GM19025 (cell line): ENCODE measurements around the gene TLDC2.

Source experiments
- ATAC-seq: cut with Tn5 transposase; IDR thresholded peaks from one replicate; pipeline ENCODE4 v1.9.1; 2021; ENCODE audit warnings: mild to moderate bottlenecking, low read depth, moderate library complexity; ENCODE audit not compliant: unreplicated experiment

Gene TLDC2

DNA sequence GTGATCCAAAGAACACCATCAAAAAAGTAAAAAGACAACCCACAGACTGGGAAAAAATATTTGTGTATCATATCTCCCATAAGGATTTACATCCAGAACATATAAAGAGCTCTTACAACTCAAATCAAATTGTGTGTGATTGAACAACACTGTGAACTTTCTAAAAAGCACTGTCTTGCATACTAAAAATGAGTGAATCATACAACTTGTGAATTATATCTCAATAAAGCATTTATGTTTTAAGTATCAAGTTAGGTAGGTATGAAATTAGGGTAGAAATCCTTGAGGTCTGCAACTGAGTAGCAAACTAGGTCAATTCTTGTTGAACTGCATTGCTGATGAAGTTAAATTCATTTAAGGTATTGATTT is 61.4 kb downstream of the TLDC2 start:
- ATAC-seq, result no peak

DNA sequence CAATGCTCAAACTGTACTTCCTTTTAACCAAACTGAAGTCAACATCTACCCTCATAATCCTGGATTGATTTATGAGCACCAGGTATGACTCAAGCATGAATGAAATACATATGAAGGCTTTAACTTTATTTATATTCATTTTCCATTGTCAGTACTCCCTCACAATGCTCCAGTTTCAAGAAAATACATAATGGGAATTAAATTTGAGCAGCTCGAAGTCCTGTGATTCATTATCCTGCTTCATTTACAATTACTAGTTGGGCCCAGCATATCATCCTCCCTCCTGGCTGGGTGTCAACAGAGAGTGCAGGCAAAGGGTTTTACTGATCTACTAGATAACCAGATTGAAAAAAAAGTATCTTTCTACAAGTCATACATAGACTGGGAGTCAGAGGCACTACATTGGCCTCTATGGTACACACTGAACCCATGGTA is 65.5 kb downstream of the TLDC2 start:
- no peak for ATAC-seq
